ENCODE measurements around the gene ARHGEF1. TPM values are rescaled to one million over a fixed set of nuclear protein-coding genes. Genes with fewer than 3 reads are reported as not detected.

Gene ARHGEF1
- polyA plus RNA-seq (2013): 138 TPM

DNA sequence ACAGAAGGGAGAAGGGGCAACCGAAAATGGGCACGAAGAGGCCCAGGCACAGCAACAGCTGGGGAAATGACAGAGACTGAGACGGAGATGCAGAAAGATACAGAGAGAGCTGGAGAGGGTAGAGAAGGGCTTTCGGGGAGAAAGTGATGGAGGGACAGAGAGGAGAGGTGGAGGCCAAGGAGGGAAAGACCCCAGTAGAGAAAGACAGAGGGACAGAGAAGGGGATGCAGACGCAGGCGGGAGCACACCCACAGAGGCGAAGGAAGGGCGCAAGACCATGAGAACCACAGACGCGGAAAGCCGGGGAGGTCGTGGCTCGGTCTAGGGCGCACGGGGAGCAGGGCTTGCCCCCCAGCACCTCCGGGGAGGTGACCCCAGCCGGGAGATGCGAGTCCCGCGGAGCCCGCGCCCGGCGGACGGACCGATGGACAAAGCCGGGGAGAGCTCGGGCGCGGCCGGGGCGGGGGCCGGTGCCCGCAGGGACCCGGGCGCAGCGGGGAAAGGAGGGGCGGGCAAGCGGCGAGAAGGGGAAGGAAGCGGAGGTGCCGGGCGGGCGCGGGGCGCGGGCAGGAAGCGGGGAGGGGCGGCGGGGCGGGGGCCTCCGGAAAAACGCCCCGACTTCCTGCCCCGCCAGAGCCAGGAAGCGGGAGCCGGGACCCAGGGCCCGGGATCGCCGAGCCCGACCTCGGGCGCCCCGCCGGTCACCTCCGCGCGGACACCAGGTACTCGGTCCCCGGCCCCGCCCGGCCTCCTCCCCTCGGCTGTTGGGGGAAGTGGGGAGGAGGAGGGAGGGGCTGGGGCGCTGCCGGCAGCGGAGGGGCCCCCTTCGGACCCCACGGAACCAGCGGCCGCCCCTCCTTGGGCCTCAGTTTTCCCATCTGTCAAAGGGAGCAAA lies at the start of gene ARHGEF1:
ARHGEF1 (plus strand) TSS at position 617 of the 895 bp plus-strand sequence. CDS start 4,899 bp downstream, outside the sequence.
- Histone ChIP-seq H3K4me1 (ENCODE audit: control extremely low read depth in 1 of 4, control insufficient read depth in 4 of 4, insufficient read depth in 4 of 4, low read length in 3 of 4) (peaks cover 17 to 75% (median 65%) of the 10 kb centered on the region in 4 experiments), H3K4me3 (ENCODE audit: control insufficient read depth in 1 of 7, extremely low read depth in 1 of 7, insufficient read depth in 4 of 7, low read depth in 2 of 7, low read length in 6 of 7) (peak within 1 kb of the TSS; percentile 64 to 96 (median 87)), H3K9me3 (ENCODE audit: control extremely low read depth in 1 of 5, control insufficient read depth in 4 of 5, insufficient read depth in 2 of 5, low read depth in 1 of 5, low read length in 4 of 5) (no peaks in the 10 kb centered on the region), H3K27me3 (replicated peaks in 2 of 5; ENCODE audit: control insufficient read depth in 4 of 5, insufficient read depth in 5 of 5, low read length in 4 of 5) (no peaks in the 10 kb centered on the region), H3K36me3 (ENCODE audit: control insufficient read depth in 4 of 4, insufficient read depth in 4 of 4, low read length in 3 of 4) (peaks cover 0 to 2% (median 0%) of the 10 kb centered on the region in 4 experiments), H3K27ac (ENCODE audit: insufficient read depth in 1 of 2, low read depth in 1 of 2, low read length in 2 of 2, poor library complexity in 1 of 2, severe bottlenecking in 2 of 2) (peak within 1 kb of the TSS in 1 of 2 experiments; percentile 89)
- ChIA-PET POLR2A (interaction anchor here (0.6 to 1.1 kb wide), 2 partner anchors 23 to 37 kb away, joined by 3 read pairs; no protein-coding TSS in a partner anchor), CTCF (interaction anchor here (0.9 to 2.4 kb wide), 8 partner anchors 8 to 74 kb away, joined by 3 to 11 read pairs (median 4); no protein-coding TSS in a partner anchor)
- peak in 1 of 3 donors; percentile 64 for DNase-seq
- WGBS (ENCODE audit: insufficient coverage): 2% methylated on average over 54 of the region's 80 CpGs

GRCh38 chr19:41837981-41838708 lies 44.8 kb upstream of the ARHGEF1 start:
- H3K9me3 ChIP-seq (ENCODE audit: control extremely low read depth in 1 of 5, control insufficient read depth in 4 of 5, insufficient read depth in 2 of 5, low read depth in 1 of 5, low read length in 4 of 5): no peaks in the 10 kb centered on the region
- POLR2A ChIA-PET: no interaction called here
- CTCF ChIA-PET: interaction anchor here (0.6 to 1.6 kb wide), 6 partner anchors 15 to 52 kb away, joined by 3 to 4 read pairs (median 3); partner anchors contain the start of gene CEACAM3
- H3K4me3 ChIP-seq (ENCODE audit: control insufficient read depth in 1 of 7, extremely low read depth in 1 of 7, insufficient read depth in 4 of 7, low read depth in 2 of 7, low read length in 6 of 7): no peak overlapping the region
- no peak for DNase-seq
- no peaks in the 10 kb centered on the region for H3K36me3 ChIP-seq (ENCODE audit: control insufficient read depth in 4 of 4, insufficient read depth in 4 of 4, low read length in 3 of 4)
- H3K27ac ChIP-seq (ENCODE audit: insufficient read depth in 1 of 2, low read depth in 1 of 2, low read length in 2 of 2, poor library complexity in 1 of 2, severe bottlenecking in 2 of 2): no peak overlapping the region
- no peaks in the 10 kb centered on the region for H3K4me1 ChIP-seq (ENCODE audit: control extremely low read depth in 1 of 4, control insufficient read depth in 4 of 4, insufficient read depth in 4 of 4, low read length in 3 of 4)
- peaks cover 0 to 11% (median 0%) of the 10 kb centered on the region in 5 experiments for H3K27me3 ChIP-seq (replicated peaks in 2 of 5; ENCODE audit: control insufficient read depth in 4 of 5, insufficient read depth in 5 of 5, low read length in 4 of 5)
- 83% methylated on average over 8 of the region's 13 CpGs for WGBS (ENCODE audit: insufficient coverage)

DNA sequence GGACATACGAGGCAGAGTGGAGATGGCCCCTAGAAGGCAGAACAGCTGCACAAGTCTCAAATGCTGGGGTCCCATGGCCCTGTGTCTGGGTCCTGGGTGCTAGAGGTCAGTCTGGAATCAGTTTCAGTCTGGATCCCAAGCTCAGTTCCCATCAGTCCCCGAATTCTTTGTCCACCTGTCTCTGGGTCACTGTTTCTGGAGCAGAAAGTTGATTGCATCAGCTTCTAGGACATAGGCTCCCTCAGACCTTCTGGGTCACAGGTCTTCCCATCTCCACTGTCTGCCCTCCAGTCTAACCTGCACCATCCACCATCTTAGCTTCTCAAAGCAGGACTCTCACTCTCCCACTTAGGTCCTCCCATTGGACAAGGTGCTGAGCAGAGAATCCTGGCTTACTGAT lies 43.8 kb upstream of the ARHGEF1 start:
- ChIA-PET CTCF (interaction anchor here (1.0 to 1.8 kb wide), 6 partner anchors 14 to 53 kb away, joined by 3 to 5 read pairs (median 3); no protein-coding TSS in a partner anchor), POLR2A (no interaction called here)
- Histone ChIP-seq H3K4me1 (ENCODE audit: control extremely low read depth in 1 of 4, control insufficient read depth in 4 of 4, insufficient read depth in 4 of 4, low read length in 3 of 4) (peaks cover 0 to 5% (median 0%) of the 10 kb centered on the region in 4 experiments), H3K9me3 (ENCODE audit: control extremely low read depth in 1 of 5, control insufficient read depth in 4 of 5, insufficient read depth in 2 of 5, low read depth in 1 of 5, low read length in 4 of 5) (no peaks in the 10 kb centered on the region), H3K27ac (ENCODE audit: insufficient read depth in 1 of 2, low read depth in 1 of 2, low read length in 2 of 2, poor library complexity in 1 of 2, severe bottlenecking in 2 of 2) (no peak overlapping the region), H3K36me3 (ENCODE audit: control insufficient read depth in 4 of 4, insufficient read depth in 4 of 4, low read length in 3 of 4) (no peaks in the 10 kb centered on the region), H3K27me3 (replicated peaks in 2 of 5; ENCODE audit: control insufficient read depth in 4 of 5, insufficient read depth in 5 of 5, low read length in 4 of 5) (peaks cover 0 to 11% (median 0%) of the 10 kb centered on the region in 5 experiments), H3K4me3 (ENCODE audit: control insufficient read depth in 1 of 7, extremely low read depth in 1 of 7, insufficient read depth in 4 of 7, low read depth in 2 of 7, low read length in 6 of 7) (no peak overlapping the region)
- no peak for DNase-seq
- 89% methylated on average over 1 of the region's 2 CpGs for WGBS (ENCODE audit: insufficient coverage)

- no peak for DNase-seq
- ChIA-PET POLR2A (interaction anchor here (1.1 kb wide), 1 partner anchor 539 kb away, joined by 3 read pairs; no protein-coding TSS in a partner anchor), CTCF (interaction anchor here (0.6 to 2.2 kb wide), 3 partner anchors 9 to 1319 kb away, joined by 3 to 9 read pairs (median 4); no protein-coding TSS in a partner anchor)
- Histone ChIP-seq H3K4me1 (ENCODE audit: control extremely low read depth in 1 of 4, control insufficient read depth in 4 of 4, insufficient read depth in 4 of 4, low read length in 3 of 4) (peaks cover 0 to 5% (median 0%) of the 10 kb centered on the region in 4 experiments), H3K36me3 (ENCODE audit: control insufficient read depth in 4 of 4, insufficient read depth in 4 of 4, low read length in 3 of 4) (no peaks in the 10 kb centered on the region), H3K27ac (ENCODE audit: insufficient read depth in 1 of 2, low read depth in 1 of 2, low read length in 2 of 2, poor library complexity in 1 of 2, severe bottlenecking in 2 of 2) (no peak overlapping the region), H3K4me3 (ENCODE audit: control insufficient read depth in 1 of 7, extremely low read depth in 1 of 7, insufficient read depth in 4 of 7, low read depth in 2 of 7, low read length in 6 of 7) (no peak overlapping the region), H3K9me3 (ENCODE audit: control extremely low read depth in 1 of 5, control insufficient read depth in 4 of 5, insufficient read depth in 2 of 5, low read depth in 1 of 5, low read length in 4 of 5) (no peaks in the 10 kb centered on the region), H3K27me3 (replicated peaks in 2 of 5; ENCODE audit: control insufficient read depth in 4 of 5, insufficient read depth in 5 of 5, low read length in 4 of 5) (peaks cover 0 to 4% (median 0%) of the 10 kb centered on the region in 5 experiments)
- 68% methylated on average over 7 of the region's 7 CpGs for WGBS (ENCODE audit: insufficient coverage)
These were observed 39.6 kb upstream of the ARHGEF1 start for GRCh38 chr19:41843371-41843770.

- DNase-seq: peak in 2 of 3 donors; percentile 26 to 28
- H3K27ac ChIP-seq (ENCODE audit: insufficient read depth in 1 of 2, low read depth in 1 of 2, low read length in 2 of 2, poor library complexity in 1 of 2, severe bottlenecking in 2 of 2): no peak within 1 kb of the TSS
- H3K9me3 ChIP-seq (ENCODE audit: control extremely low read depth in 1 of 5, control insufficient read depth in 4 of 5, insufficient read depth in 2 of 5, low read depth in 1 of 5, low read length in 4 of 5): no peaks in the 10 kb centered on the region
- ChIA-PET CTCF (interaction anchor here (2.2 kb wide), 1 partner anchor 10 kb away, joined by 9 read pairs; no protein-coding TSS in a partner anchor), POLR2A (no interaction called here)
- H3K4me3 ChIP-seq (ENCODE audit: control insufficient read depth in 1 of 7, extremely low read depth in 1 of 7, insufficient read depth in 4 of 7, low read depth in 2 of 7, low read length in 6 of 7): no peak within 1 kb of the TSS
- H3K4me1 ChIP-seq (ENCODE audit: control extremely low read depth in 1 of 4, control insufficient read depth in 4 of 4, insufficient read depth in 4 of 4, low read length in 3 of 4): peaks cover 0 to 5% (median 0%) of the 10 kb centered on the region in 4 experiments
- 87% methylated on average over 28 of the region's 30 CpGs for WGBS (ENCODE audit: insufficient coverage)
- H3K27me3 ChIP-seq (replicated peaks in 2 of 5; ENCODE audit: control insufficient read depth in 4 of 5, insufficient read depth in 5 of 5, low read length in 4 of 5): peaks cover 0 to 3% (median 0%) of the 10 kb centered on the region in 5 experiments
- no peaks in the 10 kb centered on the region for H3K36me3 ChIP-seq (ENCODE audit: control insufficient read depth in 4 of 4, insufficient read depth in 4 of 4, low read length in 3 of 4)
These were observed 38.4 kb upstream of the ARHGEF1 start, which contains the start of gene LYPD4 for GRCh38 chr19:41844601-41845000. TSS of gene LYPD4 (minus strand) at chr19:41844683. CDS start at chr19:41839285, 5,398 bp downstream.

- WGBS (ENCODE audit: insufficient coverage): 100% methylated on average over 3 of the region's 3 CpGs
- POLR2A ChIA-PET: no interaction called here
These were observed 38.2 kb upstream of the ARHGEF1 start, which contains the start of gene DMRTC2 for GRCh38 chr19:41845001-41845050. TSS of gene DMRTC2 (plus strand) at chr19:41845042. CDS start at chr19:41847429, 2,387 bp downstream.

More at GRCh38 chr19:41845001-41845050, 38.2 kb upstream of the ARHGEF1 start, which contains the start of gene DMRTC2:
- no peak for DNase-seq
- Histone ChIP-seq H3K9me3 (ENCODE audit: control extremely low read depth in 1 of 5, control insufficient read depth in 4 of 5, insufficient read depth in 2 of 5, low read depth in 1 of 5, low read length in 4 of 5) (no peaks in the 10 kb centered on the region), H3K4me1 (ENCODE audit: control extremely low read depth in 1 of 4, control insufficient read depth in 4 of 4, insufficient read depth in 4 of 4, low read length in 3 of 4) (peaks cover 0 to 5% (median 0%) of the 10 kb centered on the region in 4 experiments), H3K27me3 (replicated peaks in 2 of 5; ENCODE audit: control insufficient read depth in 4 of 5, insufficient read depth in 5 of 5, low read length in 4 of 5) (peaks cover 0 to 3% (median 0%) of the 10 kb centered on the region in 5 experiments), H3K27ac (ENCODE audit: insufficient read depth in 1 of 2, low read depth in 1 of 2, low read length in 2 of 2, poor library complexity in 1 of 2, severe bottlenecking in 2 of 2) (no peak within 1 kb of the TSS), H3K4me3 (ENCODE audit: control insufficient read depth in 1 of 7, extremely low read depth in 1 of 7, insufficient read depth in 4 of 7, low read depth in 2 of 7, low read length in 6 of 7) (no peak within 1 kb of the TSS), H3K36me3 (ENCODE audit: control insufficient read depth in 4 of 4, insufficient read depth in 4 of 4, low read length in 3 of 4) (no peaks in the 10 kb centered on the region)
- CTCF ChIA-PET: no interaction called here
